Umbilical cord (tissue), 2 donors: Measurements from ENCODE around the gene GNG7. TPM values are rescaled to one million over a fixed set of nuclear protein-coding genes. Genes with fewer than 3 reads are reported as not detected.

ENCODE experiments used
- DNase-seq: peaks from one replicate; pipeline ENCODE4 v3.0.0-alpha.2; 2015; ENCODE audit warnings: low spot score
- total RNA-seq: library from RNA; depleted of rRNA; stranded (reverse); fragments of >200 nt; gene quantifications from one replicate; pipeline ENCODE4 v1.2.3, GENCODE V29; 2014; ENCODE audit warnings: low replicate concordance; ENCODE audit not compliant: insufficient read depth

Gene GNG7
- total RNA-seq = 0.48 TPM

- peak; percentile 82 for DNase-seq
Measured at GRCh38 chr19:2702170-2703076, at the start of gene GNG7. TSS of gene GNG7 (minus strand) at chr19:2702694. CDS start at chr19:2520688, 182,006 bp downstream.

GRCh38 chr19:2751438-2751830, 48.9 kb upstream of the GNG7 start:
- DNase-seq = no peak

GRCh38 chr19:2750808-2751437, 48.4 kb upstream of the GNG7 start:
- no peak for DNase-seq

DNA sequence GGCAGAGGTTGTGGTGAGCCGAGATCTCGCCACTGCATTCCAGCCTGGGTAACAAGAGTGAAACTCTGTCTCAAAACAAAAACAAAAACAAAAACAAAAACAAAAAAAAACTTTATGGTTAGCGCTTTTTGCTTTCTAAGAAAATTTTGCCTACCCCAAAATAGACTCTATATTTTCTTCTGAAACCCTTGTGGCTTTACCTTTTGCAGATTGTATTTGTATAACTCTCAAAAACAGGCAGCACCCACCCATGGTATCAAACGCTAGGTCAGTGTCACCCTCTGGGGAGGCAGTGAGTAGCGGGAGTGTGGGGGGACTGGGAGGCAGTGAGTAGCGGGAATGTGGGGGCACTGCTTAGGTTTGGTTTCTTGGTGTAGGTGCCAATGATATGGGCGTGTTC, 44.9 kb upstream of the GNG7 start:
- DNase-seq = no peak

DNA sequence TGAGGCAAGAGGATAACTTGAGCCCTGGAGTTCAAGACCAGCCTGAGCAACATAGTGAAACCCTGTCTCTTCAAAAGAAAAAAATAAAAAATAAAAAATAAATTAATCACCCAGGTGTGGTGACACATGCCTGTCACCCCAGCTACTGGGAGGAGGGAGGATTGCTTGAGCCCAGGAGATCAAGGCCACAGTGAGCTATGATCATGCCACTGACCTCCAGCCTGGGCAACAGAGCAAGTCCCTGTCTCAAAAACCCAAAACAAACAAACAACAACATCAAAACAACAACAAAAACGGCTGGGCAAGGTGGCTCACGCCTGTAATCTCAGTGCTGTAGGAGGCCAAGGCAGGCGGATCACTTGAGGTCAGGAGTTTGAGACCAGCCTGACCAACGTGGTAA, 41.6 kb upstream of the GNG7 start:
- no peak for DNase-seq

DNA sequence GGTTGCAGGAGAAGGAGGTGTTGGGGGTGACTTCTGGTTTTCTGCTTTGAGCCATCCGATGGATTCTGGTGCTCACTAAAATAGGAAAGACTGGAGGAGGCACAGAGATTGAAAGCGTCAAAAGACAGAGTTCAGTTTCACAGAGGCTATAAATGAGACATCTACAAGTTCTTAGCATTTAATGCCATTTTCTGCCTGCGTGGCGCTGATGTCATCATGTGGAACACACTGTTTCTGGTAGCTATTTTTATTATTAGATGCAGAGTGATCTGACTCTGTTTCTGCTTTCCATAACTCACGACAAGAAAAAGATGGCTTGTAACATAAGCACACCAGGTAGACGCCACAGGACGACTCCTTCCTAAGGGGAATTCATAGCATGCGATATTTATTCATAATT, 40.6 kb upstream of the GNG7 start:
- DNase-seq = no peak

- no peak for DNase-seq
Measured at GRCh38 chr19:2740314-2740656, 37.8 kb upstream of the GNG7 start.

DNA sequence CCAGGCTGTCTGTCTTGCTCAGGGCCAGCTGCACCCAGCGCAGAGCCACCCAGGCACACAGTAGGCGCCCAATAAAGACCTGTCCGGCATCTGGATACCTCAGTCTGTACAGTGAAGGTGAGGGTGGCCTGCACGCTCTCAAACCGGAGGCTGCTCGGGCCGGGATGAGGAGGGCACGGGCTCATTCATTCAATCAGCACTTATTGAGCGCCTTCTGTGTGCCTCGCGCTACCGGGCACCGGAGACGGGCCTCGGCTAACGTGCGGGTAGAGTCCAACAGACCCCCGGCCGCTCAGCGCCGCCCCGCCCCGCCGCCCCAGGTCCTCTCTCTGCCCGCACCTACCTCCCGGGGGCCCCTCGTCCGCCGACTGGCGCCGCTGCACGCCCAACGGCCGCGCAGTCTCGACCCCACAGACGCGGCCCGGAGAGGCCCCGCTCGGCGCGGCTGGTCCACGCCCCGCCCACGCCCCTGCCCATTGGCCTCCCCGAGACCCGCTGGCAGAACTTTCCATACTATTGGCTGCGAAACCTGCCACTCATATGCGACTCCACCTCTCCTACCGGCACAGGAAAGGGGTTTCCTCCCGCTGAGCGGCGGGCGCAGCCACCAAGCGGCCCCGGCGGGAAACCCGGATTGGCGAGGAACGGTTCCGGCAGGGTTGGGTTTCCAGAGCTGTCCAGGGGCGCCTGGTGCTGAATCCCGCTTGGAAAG, 37.3 kb upstream of the GNG7 start, which contains the start of gene SLC39A3:
Gene SLC39A3 (minus strand): TSS at position 416 of the 712 bp plus-strand sequence. CDS start 2,760 bp downstream, outside the sequence.
- DNase-seq = peak; percentile 99

DNA sequence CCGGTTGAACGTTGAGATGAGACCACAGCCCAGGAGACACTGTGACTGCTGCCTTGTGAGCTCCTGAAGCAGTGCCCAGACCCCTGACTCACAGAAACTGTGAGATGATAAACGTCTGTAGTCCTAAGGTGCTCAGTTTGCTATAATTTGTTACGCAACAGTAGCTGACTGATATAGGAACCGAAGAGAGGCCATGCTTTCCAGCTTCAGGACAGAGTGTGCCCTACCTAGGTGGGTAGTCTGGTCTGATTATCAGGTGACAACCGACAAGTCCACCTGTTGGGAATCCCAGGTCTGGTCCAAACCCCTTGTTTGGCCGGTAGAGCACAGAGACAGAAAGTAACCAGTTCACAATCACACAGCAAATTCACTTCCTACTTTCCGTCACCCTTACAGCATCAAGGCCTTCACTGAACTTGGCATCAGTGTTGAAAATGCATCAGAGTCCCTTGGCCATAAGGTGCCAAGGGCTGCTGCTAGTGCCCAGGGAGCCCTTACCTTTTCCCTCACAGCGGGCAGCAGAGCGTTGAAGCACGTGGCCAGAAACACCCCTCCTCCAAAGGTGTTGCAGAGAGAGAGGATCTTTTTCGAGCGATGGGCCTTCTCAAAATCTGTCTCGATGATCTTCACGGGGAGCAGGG, 34.2 kb upstream of the GNG7 start:
- DNase-seq = no peak

GRCh38 chr19:2735374-2735773, 32.9 kb upstream of the GNG7 start:
- DNase-seq = no peak

GRCh38 chr19:2734589-2735288, 32.2 kb upstream of the GNG7 start:
- DNase-seq = no peak

GRCh38 chr19:2733930-2734588, 31.6 kb upstream of the GNG7 start:
- DNase-seq = no peak

DNA sequence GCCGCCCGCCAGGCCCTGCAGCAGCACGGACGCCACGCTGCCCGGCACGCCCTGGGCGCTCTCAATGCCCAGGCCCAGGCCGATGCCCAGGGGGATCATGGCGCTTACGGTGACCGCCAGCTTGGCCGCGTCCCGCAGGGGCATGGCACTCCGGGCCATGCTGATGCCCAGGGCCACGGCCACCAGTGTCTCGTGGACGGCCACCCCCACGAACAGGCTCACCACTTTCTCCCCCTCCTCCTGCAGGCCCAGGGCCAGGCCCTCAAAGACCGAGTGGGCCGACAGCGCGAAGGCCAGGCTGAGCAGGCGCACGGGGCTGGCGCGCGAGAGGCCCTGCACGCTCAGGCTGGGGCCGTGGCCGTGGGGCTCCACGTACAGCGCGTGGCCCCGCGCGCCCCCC, 30.4 kb upstream of the GNG7 start:
- no peak for DNase-seq

DNA sequence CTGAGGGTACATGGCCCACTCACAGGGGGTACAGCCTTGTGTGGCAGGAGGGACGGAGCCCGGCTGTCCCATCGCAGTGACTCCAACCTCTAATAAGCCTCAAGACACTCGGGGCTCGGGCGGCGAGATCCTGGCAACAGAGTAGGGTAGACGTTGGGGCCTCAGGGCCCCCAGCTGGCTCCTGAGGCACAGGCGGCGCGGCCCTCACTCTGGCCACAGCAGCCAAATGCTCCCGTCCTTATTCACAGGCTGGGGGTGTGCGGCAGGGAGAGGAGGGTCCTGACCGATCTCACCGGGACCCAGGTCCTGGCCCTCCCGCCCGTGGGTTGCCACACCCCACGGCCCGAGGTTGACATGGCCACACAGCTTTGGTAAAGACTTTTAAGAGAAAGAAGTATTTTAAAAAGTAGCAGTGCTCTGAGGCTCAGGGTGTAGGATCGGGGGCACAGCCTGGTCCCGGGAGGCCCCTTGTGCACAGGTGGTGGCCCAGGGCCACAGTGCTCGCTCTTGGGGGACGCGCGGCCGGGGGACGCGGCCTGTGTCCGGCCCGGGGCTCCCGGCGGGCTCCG, 29.7 kb upstream of the GNG7 start:
- DNase-seq = no peak

GRCh38 chr19:2731181-2731995, 28.9 kb upstream of the GNG7 start:
- no peak for DNase-seq

- DNase-seq = no peak
Measured at GRCh38 chr19:2729943-2730818, 27.7 kb upstream of the GNG7 start.

DNA sequence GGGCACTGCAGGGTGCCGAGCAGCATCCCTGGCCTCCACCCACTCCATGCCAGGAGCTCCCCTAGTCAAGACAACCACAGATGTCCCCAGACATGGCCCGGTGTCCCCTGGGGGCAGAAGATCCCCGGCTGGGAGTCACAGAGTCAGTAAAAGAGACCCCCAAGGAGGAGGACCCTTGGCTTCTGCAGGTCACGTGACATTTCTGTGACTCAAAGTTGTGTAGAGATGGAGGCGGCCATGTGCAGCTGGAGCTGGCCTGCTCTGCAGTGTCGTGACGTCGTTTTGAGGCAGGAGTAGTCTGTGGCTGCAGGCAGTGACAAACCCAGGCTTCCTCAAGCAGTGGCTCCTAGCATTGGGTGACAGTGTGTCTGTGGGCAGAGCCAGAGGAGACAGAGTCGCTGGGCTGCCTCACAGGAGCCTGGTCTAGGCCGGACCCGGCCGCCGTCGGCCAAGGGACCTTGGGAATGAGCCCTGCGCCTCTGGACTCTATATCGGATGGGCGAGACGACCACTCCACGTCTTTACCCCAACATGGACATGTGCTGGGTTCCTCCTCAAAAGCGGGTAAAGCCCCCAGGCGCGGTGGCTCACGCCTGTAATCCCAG, 26.4 kb upstream of the GNG7 start:
- no peak for DNase-seq

GRCh38 chr19:2727640-2727944, 25.1 kb upstream of the GNG7 start:
- no peak for DNase-seq
